GM18502 (cell line): ENCODE results near the gene PDE11A.

Experiments used
- ATAC-seq: cut with Tn5 transposase; IDR thresholded peaks from one replicate; pipeline ENCODE4 v1.9.1; 2021; ENCODE audit warnings: mild to moderate bottlenecking; ENCODE audit not compliant: unreplicated experiment, poor library complexity

Gene PDE11A

GRCh38 chr2:177733322-177733855 is 339.2 kb downstream of the PDE11A start:
- no peak for ATAC-seq

GRCh38 chr2:177731384-177731783 is 341.2 kb downstream of the PDE11A start:
- no peak for ATAC-seq

GRCh38 chr2:177730792-177731191 is 341.8 kb downstream of the PDE11A start:
- no peak for ATAC-seq

GRCh38 chr2:177730363-177730762 is 342.2 kb downstream of the PDE11A start:
- ATAC-seq, result no peak

GRCh38 chr2:177728920-177729319 is 343.7 kb downstream of the PDE11A start:
- ATAC-seq, result no peak

GRCh38 chr2:177728399-177728765 is 344.2 kb downstream of the PDE11A start:
- ATAC-seq, result no peak

GRCh38 chr2:177727577-177728398 is 344.8 kb downstream of the PDE11A start:
- no peak for ATAC-seq

GRCh38 chr2:177726931-177727348 is 345.6 kb downstream of the PDE11A start:
- no peak for ATAC-seq

- no peak for ATAC-seq
Observed at GRCh38 chr2:177724398-177725287, 347.9 kb downstream of the PDE11A start.

GRCh38 chr2:177723235-177723634 is 349.3 kb downstream of the PDE11A start:
- no peak for ATAC-seq

- no peak for ATAC-seq
Observed at GRCh38 chr2:177721818-177722567, 350.6 kb downstream of the PDE11A start.

- no peak for ATAC-seq
Observed at GRCh38 chr2:177721087-177721486, 351.5 kb downstream of the PDE11A start.

- ATAC-seq, result no peak
Observed at GRCh38 chr2:177717831-177718618, 354.6 kb downstream of the PDE11A start.

GRCh38 chr2:177716484-177716883 is 356.1 kb downstream of the PDE11A start:
- no peak for ATAC-seq

- ATAC-seq, result no peak
Observed at GRCh38 chr2:177715771-177716170, 356.8 kb downstream of the PDE11A start.

- ATAC-seq, result no peak
Observed at GRCh38 chr2:177714704-177715103, 357.9 kb downstream of the PDE11A start.

GRCh38 chr2:177712462-177712861 is 360.1 kb downstream of the PDE11A start:
- no peak for ATAC-seq

GRCh38 chr2:177711483-177712265 is 360.9 kb downstream of the PDE11A start:
- ATAC-seq, result no peak

- ATAC-seq, result no peak
Observed at GRCh38 chr2:177710889-177711288, 361.7 kb downstream of the PDE11A start.
